ENCODE results near the gene LDLRAP1.

- TF ChIP-seq YY1 (IDR thresholded peaks at IDR 0.05; ENCODE audit: borderline replicate concordance in 1 of 3, control insufficient read depth in 1 of 3, extremely low read depth in 1 of 3, insufficient read depth in 3 of 3, insufficient read length in 1 of 3, insufficient replicate concordance in 2 of 3, low read depth in 1 of 3, low read length in 2 of 3) (no peak), CTCF (IDR thresholded peaks at IDR 0.05 in 2 of 3, conservative IDR thresholded peaks at IDR 0.05 in 1 of 3; ENCODE audit: insufficient read depth in 2 of 3, low read depth in 1 of 3, low read length in 3 of 3) (peak; percentile 43 to 54 (median 50)), MAFK (IDR thresholded peaks at IDR 0.05; ENCODE audit: low read length) (no peak), BRF2 (IDR thresholded peaks at IDR 0.05; ENCODE audit: borderline replicate concordance, insufficient read depth, insufficient read length) (no peak), POLR2AphosphoS5 (IDR thresholded peaks at IDR 0.05; ENCODE audit: control insufficient read depth, insufficient read depth, low read depth, low read length) (no peak), SP1 (CRISPR knock-in tag; IDR thresholded peaks at IDR 0.05) (no peak), MYNN (IDR thresholded peaks at IDR 0.05) (no peak), MYNN (CRISPR knock-in tag; IDR thresholded peaks at IDR 0.05) (no peak), U2AF1 (optimal IDR thresholded peaks at IDR 0.05; ENCODE audit: low read depth, low read length) (no peak), EZH2 (IDR thresholded peaks at IDR 0.05; ENCODE audit: borderline replicate concordance, low read depth, low read length) (no peak), TAF1 (IDR thresholded peaks at IDR 0.05; ENCODE audit: control insufficient read depth, extremely low read depth, insufficient read depth, low read length, severe bottlenecking) (no peak), ZNF589 (CRISPR knock-in tag; IDR thresholded peaks at IDR 0.05; ENCODE audit: low read depth) (no peak), SPI1 (IDR thresholded peaks at IDR 0.05; ENCODE audit: borderline replicate concordance, low read depth, low read length) (no peak)
Measured at GRCh38 chr1:25503551-25504426, 39.6 kb upstream of the LDLRAP1 start.

Measured in K562 (cell line).